HUES64 (cell line): ENCODE results near the gene PNPLA8.

Experiments
- H3K27ac ChIP-seq: 2 replicates; pipeline ENCODE4 v1.7.0; 2013; ENCODE audit warnings: low read depth, low read length, inconsistent platforms
- H3K27me3 ChIP-seq: 2 replicates; pipeline ENCODE4 v1.6.1; 2013; ENCODE audit warnings: mild to moderate bottlenecking, low read length; ENCODE audit not compliant: insufficient read depth
- H3K36me3 ChIP-seq: 2 replicates; pipeline ENCODE4 v1.6.1; 2013; ENCODE audit warnings: mild to moderate bottlenecking, low read length; ENCODE audit not compliant: insufficient read depth
- H3K4me1 ChIP-seq: 2 replicates; pipeline ENCODE4 v1.6.1; 2013; ENCODE audit warnings: mild to moderate bottlenecking, low read length, moderate library complexity; ENCODE audit not compliant: insufficient read depth
- H3K4me3 ChIP-seq: 2 replicates; pipeline ENCODE4 v1.5.1; 2013; ENCODE audit warnings: mild to moderate bottlenecking, low read length, moderate library complexity
- H3K9ac ChIP-seq: 2 replicates; pipeline ENCODE4 v1.6.1; 2013; ENCODE audit warnings: mild to moderate bottlenecking, low read depth, low read length
- H3K9me3 ChIP-seq: 2 replicates; pipeline ENCODE4 v1.6.1; 2013; ENCODE audit warnings: low read depth, low read length; ENCODE audit not compliant: insufficient read depth
- WGBS: fragments of 150-250, 120-280 bp; methylation state at CpG from one replicate; pipeline ENCODE4 v1.1.7; 2013; ENCODE audit warnings: missing lambda C conversion rate; 5-methylcytosine and 5-hydroxymethylcytosine counted together

Gene PNPLA8

GRCh38 chr7:108440613-108441012 is 85.3 kb downstream of the PNPLA8 start:
- no peaks in the 10 kb centered on the region for H3K9me3 ChIP-seq
- no peaks in the 10 kb centered on the region for H3K27me3 ChIP-seq
- peaks cover 3% of the 10 kb centered on the region; the same call in 1 of the 2 replicates for H3K4me1 ChIP-seq
- peak overlapping the region; percentile 19; the same call in 1 of the 2 replicates for H3K9ac ChIP-seq
- H3K36me3 ChIP-seq: no peaks in the 10 kb centered on the region
- WGBS: 92% methylated on average over 3 of the region's 3 CpGs
- H3K4me3 ChIP-seq: no peak overlapping the region
- no peak overlapping the region for H3K27ac ChIP-seq

DNA sequence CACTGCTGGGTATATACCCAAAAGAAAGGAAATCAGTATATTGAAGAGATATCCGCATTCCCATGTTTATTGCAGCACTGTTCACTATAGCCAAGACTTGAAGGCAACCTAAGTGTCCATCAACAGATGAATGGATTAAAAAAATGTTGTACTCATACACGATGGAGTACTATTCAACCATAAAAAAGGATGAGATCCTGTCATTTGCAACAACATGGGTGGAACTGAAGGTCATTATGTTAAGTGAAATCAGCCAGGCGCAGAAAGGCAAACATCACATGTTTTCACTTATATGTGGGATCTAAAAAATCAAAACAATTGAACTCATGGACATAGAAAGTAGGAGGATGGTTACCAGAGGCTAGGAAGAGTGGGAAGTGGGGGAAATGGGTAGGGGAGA is 89.0 kb downstream of the PNPLA8 start:
- 84% methylated on average over 3 of the region's 3 CpGs for WGBS
- H3K36me3 ChIP-seq: no peaks in the 10 kb centered on the region
- no peaks in the 10 kb centered on the region for H3K27me3 ChIP-seq
- no peaks in the 10 kb centered on the region; the same call in 1 of the 2 replicates for H3K9me3 ChIP-seq
- no peak overlapping the region for H3K27ac ChIP-seq
- peaks cover 3% of the 10 kb centered on the region; the same call in 1 of the 2 replicates for H3K4me1 ChIP-seq
- H3K4me3 ChIP-seq: no peak overlapping the region
- H3K9ac ChIP-seq: no peak overlapping the region

DNA sequence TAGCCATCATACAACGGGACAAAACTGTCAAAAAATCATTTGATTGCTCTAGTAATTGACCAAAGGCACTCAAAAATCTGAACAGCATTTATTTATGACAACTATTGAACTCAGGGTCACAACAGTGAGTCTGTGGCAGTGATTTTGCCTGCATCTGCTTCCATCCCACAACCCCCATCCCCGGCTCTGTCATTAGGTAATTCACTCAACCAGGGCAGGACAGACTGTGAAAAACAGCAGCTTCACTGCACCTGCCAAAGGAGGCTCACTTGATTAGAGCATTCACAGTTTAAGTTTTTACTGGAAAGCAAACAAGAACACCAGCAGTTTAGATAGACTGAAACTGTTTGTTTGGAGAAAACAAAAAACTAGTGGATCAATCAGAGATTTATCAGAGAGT is 91.9 kb downstream of the PNPLA8 start:
- Histone ChIP-seq H3K27ac (no peak overlapping the region), H3K4me3 (no peak overlapping the region), H3K27me3 (no peaks in the 10 kb centered on the region), H3K9me3 (no peaks in the 10 kb centered on the region; the same call in 1 of the 2 replicates), H3K9ac (no peak overlapping the region), H3K36me3 (no peaks in the 10 kb centered on the region), H3K4me1 (no peaks in the 10 kb centered on the region)
- 93% methylated on average over 2 of the region's 2 CpGs for WGBS

DNA sequence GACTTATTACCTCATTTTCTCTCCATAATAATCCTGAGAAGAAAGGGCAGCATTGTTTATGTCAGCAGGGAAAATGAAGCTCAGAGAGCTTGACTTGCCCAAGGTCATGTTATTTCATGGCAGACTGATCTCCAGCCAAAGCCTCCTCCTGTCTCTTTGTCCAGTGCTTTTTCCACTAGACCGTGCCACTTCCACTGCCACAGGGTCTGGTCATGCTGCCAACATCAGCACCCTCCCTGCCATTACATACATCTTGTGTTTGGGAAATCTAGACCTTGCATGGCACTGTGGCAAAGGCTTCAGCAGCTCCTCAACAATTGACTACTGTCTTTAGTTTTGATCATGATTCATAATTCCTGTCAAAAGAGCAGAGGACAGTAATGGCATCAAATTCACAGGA is 94.8 kb downstream of the PNPLA8 start:
- no peak overlapping the region for H3K27ac ChIP-seq
- no peaks in the 10 kb centered on the region for H3K27me3 ChIP-seq
- H3K9me3 ChIP-seq: no peaks in the 10 kb centered on the region; the same call in 1 of the 2 replicates
- no peaks in the 10 kb centered on the region for H3K36me3 ChIP-seq
- H3K9ac ChIP-seq: no peak overlapping the region
- no peak overlapping the region for H3K4me3 ChIP-seq
- WGBS: 89% methylated on average over 1 of the region's 1 CpG
- no peaks in the 10 kb centered on the region for H3K4me1 ChIP-seq

DNA sequence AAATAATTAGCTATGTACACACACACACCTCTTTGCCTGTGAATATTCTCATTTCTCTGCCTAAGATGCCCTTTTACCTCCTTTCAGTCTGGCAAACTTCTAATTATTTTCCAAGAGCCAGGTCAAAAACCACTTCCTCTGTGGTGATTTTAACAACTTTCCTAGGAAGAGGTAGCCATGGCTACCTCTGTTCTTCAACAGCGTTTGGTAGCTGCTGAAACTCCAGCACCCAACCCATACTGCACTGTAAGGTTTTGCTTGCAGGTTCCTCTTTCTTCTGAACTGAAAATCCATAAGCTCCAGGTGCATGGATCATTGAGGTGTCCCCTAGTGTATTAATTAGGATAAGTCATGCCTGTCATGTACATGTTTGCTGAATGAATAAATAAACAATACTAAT is 95.3 kb downstream of the PNPLA8 start:
- no peaks in the 10 kb centered on the region for H3K36me3 ChIP-seq
- H3K4me3 ChIP-seq: no peak overlapping the region
- no peak overlapping the region for H3K9ac ChIP-seq
- no peaks in the 10 kb centered on the region for H3K4me1 ChIP-seq
- H3K9me3 ChIP-seq: no peaks in the 10 kb centered on the region; the same call in 1 of the 2 replicates
- no peaks in the 10 kb centered on the region for H3K27me3 ChIP-seq
- 92% methylated on average over 1 of the region's 1 CpG for WGBS
- H3K27ac ChIP-seq: no peak overlapping the region

- no peak overlapping the region for H3K9ac ChIP-seq
- H3K4me1 ChIP-seq: no peaks in the 10 kb centered on the region
- H3K27ac ChIP-seq: no peak overlapping the region
- no peaks in the 10 kb centered on the region for H3K9me3 ChIP-seq
- no peak overlapping the region for H3K4me3 ChIP-seq
- no peaks in the 10 kb centered on the region for H3K27me3 ChIP-seq
- H3K36me3 ChIP-seq: no peaks in the 10 kb centered on the region
- WGBS: 80% methylated on average over 1 of the region's 1 CpG
Measured at GRCh38 chr7:108427766-108428165, 98.2 kb downstream of the PNPLA8 start.

DNA sequence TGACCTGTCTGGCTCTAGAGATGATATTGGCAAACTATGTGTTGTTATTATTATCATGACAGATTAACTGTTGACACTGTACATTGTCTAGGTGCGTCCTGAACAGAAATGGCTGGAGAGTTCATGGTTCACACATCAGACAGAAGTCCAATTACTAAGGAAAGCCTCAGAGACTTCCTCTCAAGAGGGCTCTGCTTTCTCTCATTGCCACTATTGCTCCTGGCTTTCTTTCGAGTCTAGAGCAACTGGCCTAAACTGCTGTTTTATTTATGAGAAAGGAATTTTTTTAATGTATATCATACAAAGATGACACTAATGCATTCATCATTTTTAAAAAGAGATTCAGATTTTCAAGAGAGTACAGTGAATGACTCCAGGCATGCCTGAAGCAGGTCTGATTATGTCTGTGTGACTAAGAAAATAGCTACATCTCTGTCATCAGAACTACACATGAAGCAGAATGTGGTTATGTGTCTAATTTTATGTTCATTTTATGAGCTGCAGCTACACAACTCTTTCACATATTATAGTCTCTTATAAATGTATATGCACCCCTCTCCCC is 100.1 kb downstream of the PNPLA8 start:
- Histone ChIP-seq H3K36me3 (no peaks in the 10 kb centered on the region), H3K9me3 (no peaks in the 10 kb centered on the region), H3K27ac (no peak overlapping the region), H3K4me1 (peaks cover 3% of the 10 kb centered on the region; the same call in 1 of the 2 replicates), H3K9ac (no peak overlapping the region), H3K4me3 (no peak overlapping the region), H3K27me3 (no peaks in the 10 kb centered on the region)
- WGBS: 96% methylated on average over 2 of the region's 2 CpGs

DNA sequence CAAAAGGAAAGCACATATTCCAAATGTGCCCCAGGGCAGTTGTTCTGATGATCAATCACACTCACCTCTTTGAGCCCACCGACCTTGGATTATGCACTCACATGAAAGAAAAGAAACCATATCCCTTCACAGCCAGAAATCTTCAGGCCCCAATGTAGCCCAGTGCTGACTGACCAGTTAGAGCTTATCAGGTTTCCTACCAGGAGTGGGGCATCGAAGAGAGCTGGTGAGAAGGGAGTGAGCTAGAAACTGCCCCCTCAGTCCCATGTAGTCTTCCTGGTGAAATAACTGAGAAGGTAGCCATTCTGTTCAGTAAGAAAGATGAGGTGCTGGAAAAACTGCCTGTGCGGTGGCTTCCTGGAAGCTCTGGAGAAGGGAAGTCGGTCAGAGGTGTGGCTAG is 101.9 kb downstream of the PNPLA8 start:
- H3K27ac ChIP-seq: no peak overlapping the region
- no peak overlapping the region for H3K4me3 ChIP-seq
- peaks cover 3% of the 10 kb centered on the region; the same call in 1 of the 2 replicates for H3K4me1 ChIP-seq
- WGBS: 82% methylated on average over 4 of the region's 4 CpGs
- H3K9ac ChIP-seq: no peak overlapping the region
- no peaks in the 10 kb centered on the region for H3K9me3 ChIP-seq
- H3K27me3 ChIP-seq: no peaks in the 10 kb centered on the region
- H3K36me3 ChIP-seq: no peaks in the 10 kb centered on the region

GRCh38 chr7:108423089-108423989 is 102.6 kb downstream of the PNPLA8 start:
- Histone ChIP-seq H3K27me3 (no peaks in the 10 kb centered on the region), H3K9me3 (no peaks in the 10 kb centered on the region), H3K9ac (no peak overlapping the region), H3K27ac (no peak overlapping the region), H3K4me1 (peaks cover 3% of the 10 kb centered on the region; the same call in 1 of the 2 replicates), H3K36me3 (no peaks in the 10 kb centered on the region), H3K4me3 (no peak overlapping the region)
- 91% methylated on average over 4 of the region's 5 CpGs for WGBS

- no peak overlapping the region for H3K4me3 ChIP-seq
- H3K9me3 ChIP-seq: no peaks in the 10 kb centered on the region
- no peaks in the 10 kb centered on the region for H3K27me3 ChIP-seq
- no peak overlapping the region for H3K27ac ChIP-seq
- no peaks in the 10 kb centered on the region for H3K36me3 ChIP-seq
- 71% methylated on average over 3 of the region's 3 CpGs for WGBS
- H3K4me1 ChIP-seq: peaks cover 3% of the 10 kb centered on the region; the same call in 1 of the 2 replicates
- no peak overlapping the region for H3K9ac ChIP-seq
Measured at GRCh38 chr7:108421720-108422331, 104.1 kb downstream of the PNPLA8 start.
